C1 segment of cervical spinal cord (tissue), 14 donors: ENCODE results near the gene KIRREL1.

Experiments
- DNase-seq, 14 donors: peaks; one replicate each; lab custom pipeline; 2025; lab: John Stamatoyannopoulos, UW

KIRREL1 gene

GRCh38 chr1:158007180-158007579 is 13.7 kb downstream of the KIRREL1 start:
- no peak for DNase-seq

GRCh38 chr1:158007667-158008386 is 14.4 kb downstream of the KIRREL1 start:
- no peak for DNase-seq

GRCh38 chr1:158008630-158009029 is 15.2 kb downstream of the KIRREL1 start:
- no peak for DNase-seq

- no peak for DNase-seq
Measured at GRCh38 chr1:158011714-158012113, 18.3 kb downstream of the KIRREL1 start.

- no peak for DNase-seq
Measured at GRCh38 chr1:158013840-158014730, 20.6 kb downstream of the KIRREL1 start.

- DNase-seq, result no peak
Measured at GRCh38 chr1:158014731-158015320, 21.4 kb downstream of the KIRREL1 start.

GRCh38 chr1:158016651-158017335 is 23.3 kb downstream of the KIRREL1 start:
- no peak for DNase-seq

GRCh38 chr1:158017800-158018595 is 24.6 kb downstream of the KIRREL1 start:
- DNase-seq, result no peak

GRCh38 chr1:158019171-158019868 is 25.9 kb downstream of the KIRREL1 start:
- no peak for DNase-seq

- no peak for DNase-seq
Measured at GRCh38 chr1:158020259-158020885, 26.9 kb downstream of the KIRREL1 start.

- DNase-seq, result no peak
Measured at GRCh38 chr1:158020886-158021620, 27.6 kb downstream of the KIRREL1 start.

- no peak for DNase-seq
Measured at GRCh38 chr1:158021721-158022120, 28.3 kb downstream of the KIRREL1 start.

GRCh38 chr1:158022554-158023312 is 29.3 kb downstream of the KIRREL1 start:
- no peak for DNase-seq

GRCh38 chr1:158024737-158025136 is 31.3 kb downstream of the KIRREL1 start:
- DNase-seq, result no peak

GRCh38 chr1:158025576-158026230 is 32.3 kb downstream of the KIRREL1 start:
- DNase-seq, result no peak

- DNase-seq, result no peak
Measured at GRCh38 chr1:158026651-158027050, 33.2 kb downstream of the KIRREL1 start.

GRCh38 chr1:158027508-158027907 is 34.1 kb downstream of the KIRREL1 start:
- no peak for DNase-seq

GRCh38 chr1:158028969-158029368 is 35.5 kb downstream of the KIRREL1 start:
- no peak for DNase-seq
